Left cardiac atrium (tissue), 4 donors: ENCODE measurements around the gene RUNX1. TPM values are rescaled to one million over a fixed set of nuclear protein-coding genes. Genes with fewer than 3 reads are reported as not detected.

ENCODE experiments used
- ATAC-seq, 2 donors: fragments of 200-7000 bp; cut with Tn5 transposase; one replicate each; pipeline ENCODE4 v1.9.1; 2020; ENCODE audit warnings: mild to moderate bottlenecking in 2 of 2, moderate library complexity in 2 of 2
- DNase-seq: peaks from one replicate; pipeline ENCODE4 v3.0.0-alpha.2; 2020
- intact Hi-C, 2 donors: fragments of 100-400 bp; cut with DNase I; formaldehyde crosslinking; loops; one replicate each; pipeline versions ENCODE4 v1.14.1 to v1.15.1; 2022 to 2023
- total RNA-seq, 2 donors: library from RNA; stranded (reverse); fragmentation: NEBNext Ultra II Directional; extraction: Animal tissue kit (Norgen Biotek cat#: 25700); gene quantifications; one replicate each; pipeline ENCODE4 v1.2.1, GENCODE V29; 2021
- donor health status: DM: no; HTN: yes; CAD: no.
- donor health status: DM: no; HTN: yes; CAD: no; lungs with severe emphysema.
- donor health status: DM: yes; HTN: yes; CAD: no.
- donor health status: Dilated cardiomyopathy.

Gene RUNX1
- total RNA-seq, 2 donors from 2014 or later: 7.8 to 27.4 TPM

GRCh38 chr21:35041881-35042280 is 7.2 kb downstream of the RUNX1 start:
- intact Hi-C loops: no loop called here
- ATAC-seq: no peak
- no peak for DNase-seq

- intact Hi-C loops: no loop called here
- ATAC-seq (no peak), DNase-seq (no peak)
Measured at GRCh38 chr21:35041122-35041521, 8.0 kb downstream of the RUNX1 start.

GRCh38 chr21:35039595-35040289 is 9.4 kb downstream of the RUNX1 start:
- ATAC-seq: no peak
- intact Hi-C loops: no loop called here
- DNase-seq: no peak

GRCh38 chr21:35038772-35039319 is 10.3 kb downstream of the RUNX1 start:
- intact Hi-C loops: no loop called here
- DNase-seq (no peak), ATAC-seq (no peak)

- intact Hi-C loops: no loop called here
- DNase-seq: no peak
- no peak for ATAC-seq
Measured at GRCh38 chr21:35037384-35037765, 11.7 kb downstream of the RUNX1 start.

- intact Hi-C loops: no loop called here
- ATAC-seq (no peak), DNase-seq (no peak)
Measured at GRCh38 chr21:35036465-35037383, 12.4 kb downstream of the RUNX1 start.

- intact Hi-C loops: no loop called here
- no peak for ATAC-seq
Measured at GRCh38 chr21:35035581-35035980, 13.5 kb downstream of the RUNX1 start.

GRCh38 chr21:35035116-35035515 is 14.0 kb downstream of the RUNX1 start:
- intact Hi-C loops: no loop called here
- DNase-seq: no peak
- no peak for ATAC-seq

More at GRCh38 chr21:35035581-35035980, 13.5 kb downstream of the RUNX1 start:
- DNase-seq: no peak

- no peak for DNase-seq
- intact Hi-C loops: no loop called here
- ATAC-seq: no peak
Measured at GRCh38 chr21:35034203-35034926, 14.7 kb downstream of the RUNX1 start.

- DNase-seq (no peak), ATAC-seq (no peak)
- intact Hi-C loops: no loop called here
Measured at GRCh38 chr21:35032474-35033263, 16.4 kb downstream of the RUNX1 start.

- intact Hi-C loops: no loop called here
- no peak for ATAC-seq
- DNase-seq: no peak
Measured at GRCh38 chr21:35028451-35028978, 20.6 kb downstream of the RUNX1 start.

- ATAC-seq (no peak), DNase-seq (no peak)
- intact Hi-C loops: no loop called here
Measured at GRCh38 chr21:35027563-35028450, 21.3 kb downstream of the RUNX1 start.

GRCh38 chr21:35026617-35027562 is 22.2 kb downstream of the RUNX1 start:
- intact Hi-C loops: no loop called here
- peak; percentile 90 to 93 for ATAC-seq
- DNase-seq: peak; percentile 73

- DNase-seq (no peak), ATAC-seq (no peak)
- intact Hi-C loops: no loop called here
Measured at GRCh38 chr21:35026153-35026500, 23.0 kb downstream of the RUNX1 start.

- no peak for ATAC-seq
- intact Hi-C loops: no loop called here
- no peak for DNase-seq
Measured at GRCh38 chr21:35025206-35026152, 23.6 kb downstream of the RUNX1 start.

- intact Hi-C loops: no loop called here
- DNase-seq (no peak), ATAC-seq (no peak)
Measured at GRCh38 chr21:35024513-35024912, 24.6 kb downstream of the RUNX1 start.
